ENCODE results near the gene CDK2AP2. TPM values are rescaled to one million over a fixed set of nuclear protein-coding genes. Genes with fewer than 3 reads are reported as not detected.
"Not testable (repeated sequence)": the region's sequence is repeated elsewhere in the genome, so short reads cannot be mapped to it uniquely, and the experiment has no call there.

Gene CDK2AP2
- total RNA-seq, 2 donors from 2014 or later: 57.1 to 91.9 TPM

GRCh38 chr11:67486481-67487195 lies 21.3 kb downstream of the CDK2AP2 start:
- TF ChIP-seq POLR2A (IDR thresholded peaks at IDR 0.05) (no peak), POLR2AphosphoS5 (IDR thresholded peaks at IDR 0.05) (no peak), CTCF (IDR thresholded peaks at IDR 0.05) (no peak)
- Histone ChIP-seq H3K4me3 (no peak overlapping the region), H3K27ac (no peak overlapping the region), H3K9me3 (no peaks in the 10 kb centered on the region), H3K36me3 (no peaks in the 10 kb centered on the region), H3K4me1 (replicated peaks) (peaks cover 6% of the 10 kb centered on the region), H3K27me3 (replicated peaks; ENCODE audit: insufficient read depth) (no peaks in the 10 kb centered on the region)
- 87% methylated on average over 20 of the region's 20 CpGs for WGBS
- intact Hi-C loops (cut with DNase I): no loop called here
- no peak for DNase-seq (ENCODE audit: low spot score)

- H3K9me3 ChIP-seq; H3K4me3 ChIP-seq; intact Hi-C loops (cut with DNase I); DNase-seq (ENCODE audit: low spot score); H3K27me3 ChIP-seq (replicated peaks; ENCODE audit: insufficient read depth); H3K27ac ChIP-seq; H3K36me3 ChIP-seq; H3K4me1 ChIP-seq (replicated peaks): not testable (repeated sequence)
- 87% methylated on average over 7 of the region's 7 CpGs for WGBS
Measured at GRCh38 chr11:67485873-67486361, 22.0 kb downstream of the CDK2AP2 start.

- no peak overlapping the region for H3K27ac ChIP-seq
- intact Hi-C loops (cut with DNase I): no loop called here
- WGBS: 71% methylated on average over 11 of the region's 11 CpGs
- peaks cover 6% of the 10 kb centered on the region for H3K4me1 ChIP-seq (replicated peaks)
- no peak overlapping the region for H3K4me3 ChIP-seq
- no peak for DNase-seq (ENCODE audit: low spot score)
- no peaks in the 10 kb centered on the region for H3K9me3 ChIP-seq
- no peaks in the 10 kb centered on the region for H3K36me3 ChIP-seq
- no peaks in the 10 kb centered on the region for H3K27me3 ChIP-seq (replicated peaks; ENCODE audit: insufficient read depth)
- no peak for TF ChIP-seq POLR2A (IDR thresholded peaks at IDR 0.05)
- no peak for TF ChIP-seq CTCF (IDR thresholded peaks at IDR 0.05)
- no peak for TF ChIP-seq POLR2AphosphoS5 (IDR thresholded peaks at IDR 0.05)
Measured at GRCh38 chr11:67484847-67485311, 23.1 kb downstream of the CDK2AP2 start.

- Histone ChIP-seq H3K9me3 (no peaks in the 10 kb centered on the region), H3K36me3 (no peaks in the 10 kb centered on the region), H3K27me3 (replicated peaks; ENCODE audit: insufficient read depth) (no peaks in the 10 kb centered on the region), H3K4me3 (peak overlapping the region; percentile 45 to 46), H3K27ac (no peak overlapping the region), H3K4me1 (replicated peaks) (peaks cover 6% of the 10 kb centered on the region)
- no peak for DNase-seq (ENCODE audit: low spot score)
- intact Hi-C loops (cut with DNase I): no loop called here
- WGBS: 86% methylated on average over 16 of the region's 16 CpGs
- TF ChIP-seq CTCF (IDR thresholded peaks at IDR 0.05) (no peak), POLR2AphosphoS5 (IDR thresholded peaks at IDR 0.05) (no peak), POLR2A (IDR thresholded peaks at IDR 0.05) (no peak)
Measured at GRCh38 chr11:67483831-67484665, 23.9 kb downstream of the CDK2AP2 start.

Data from prostate gland (tissue), 2 donors.